HG02623 (cell line): ENCODE measurements around the gene SGCG.
A peak's percentile ranks its signal among the peaks of the same experiment; 100 is the strongest.
"Not testable (repeated sequence)": the region's sequence is repeated elsewhere in the genome, so short reads cannot be mapped to it uniquely, and the experiment has no call there.

ENCODE experiments used
- ATAC-seq: cut with Tn5 transposase; IDR thresholded peaks from one replicate; pipeline ENCODE4 v1.9.1; 2021; ENCODE audit warnings: moderate library complexity; ENCODE audit not compliant: unreplicated experiment

Gene SGCG

DNA sequence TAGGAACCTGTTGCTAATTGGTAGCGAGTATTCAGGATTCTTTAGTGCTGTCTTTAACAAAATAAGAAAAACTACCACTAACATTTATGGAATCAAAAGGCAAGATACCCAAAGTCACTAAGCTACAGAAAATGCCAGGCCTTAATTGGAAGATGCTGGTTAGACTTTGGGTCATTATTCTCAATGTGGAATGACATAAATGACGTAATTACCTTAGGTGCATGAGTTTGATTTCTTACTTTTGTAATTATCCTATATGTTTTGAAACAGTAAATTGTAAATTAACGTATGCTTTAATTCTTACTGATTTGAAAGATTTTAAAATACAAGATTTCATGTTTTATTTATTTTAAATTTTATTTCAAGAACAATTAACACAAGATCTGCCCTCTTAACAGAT, 25.0 kb downstream of the SGCG start:
- no peak for ATAC-seq

GRCh38 chr13:23212671-23213070, 31.9 kb downstream of the SGCG start:
- no peak for ATAC-seq

- no peak for ATAC-seq
Measured at GRCh38 chr13:23231241-23231640, 50.5 kb downstream of the SGCG start.

DNA sequence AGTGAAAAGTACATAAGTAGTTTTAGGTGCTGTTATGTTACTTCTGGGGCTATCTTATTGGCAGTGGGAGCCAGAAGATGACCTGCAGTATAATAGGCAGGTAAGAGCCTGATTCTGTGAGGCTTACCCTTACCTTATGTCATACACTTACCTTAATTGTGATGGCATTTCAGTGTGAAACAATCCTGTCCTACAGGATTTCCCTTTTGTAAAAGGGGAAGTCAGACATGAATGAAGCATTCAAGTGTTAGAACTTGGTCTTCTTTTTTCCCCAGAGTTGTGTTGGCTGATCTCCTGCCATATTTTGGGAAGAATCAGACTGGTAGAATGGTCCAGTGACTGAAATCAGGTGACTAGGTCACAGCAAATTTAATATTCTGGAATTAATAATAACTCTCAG, 55.2 kb downstream of the SGCG start:
- ATAC-seq: no peak

GRCh38 chr13:23243066-23243465, 62.3 kb downstream of the SGCG start:
- ATAC-seq: no peak

DNA sequence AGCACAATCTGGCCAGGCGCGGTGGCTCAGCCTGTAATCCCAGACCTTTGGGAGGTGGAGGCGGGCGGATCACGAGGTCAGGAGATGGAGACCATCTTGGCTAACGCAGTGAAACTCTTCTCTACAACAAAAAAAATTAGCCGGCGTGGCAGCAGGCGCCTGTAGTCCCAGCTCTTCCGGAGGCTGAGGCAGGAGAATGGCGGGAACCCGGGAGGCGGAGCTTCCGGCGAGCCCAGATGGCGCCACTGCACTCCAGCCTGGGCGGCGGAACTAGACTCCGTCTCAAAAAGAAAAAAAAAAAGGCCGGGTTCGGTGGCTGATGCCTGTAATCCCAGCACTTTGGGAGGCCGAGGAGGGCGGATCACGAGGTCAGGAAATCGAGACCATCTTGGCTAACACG, 67.6 kb downstream of the SGCG start:
- ATAC-seq: not testable (repeated sequence)

GRCh38 chr13:23254506-23254905, 73.7 kb downstream of the SGCG start:
- no peak for ATAC-seq

- ATAC-seq: no peak
Measured at GRCh38 chr13:23267571-23267970, 86.8 kb downstream of the SGCG start.

- peak; percentile 86 for ATAC-seq
Measured at GRCh38 chr13:23268441-23268840, 87.7 kb downstream of the SGCG start.

DNA sequence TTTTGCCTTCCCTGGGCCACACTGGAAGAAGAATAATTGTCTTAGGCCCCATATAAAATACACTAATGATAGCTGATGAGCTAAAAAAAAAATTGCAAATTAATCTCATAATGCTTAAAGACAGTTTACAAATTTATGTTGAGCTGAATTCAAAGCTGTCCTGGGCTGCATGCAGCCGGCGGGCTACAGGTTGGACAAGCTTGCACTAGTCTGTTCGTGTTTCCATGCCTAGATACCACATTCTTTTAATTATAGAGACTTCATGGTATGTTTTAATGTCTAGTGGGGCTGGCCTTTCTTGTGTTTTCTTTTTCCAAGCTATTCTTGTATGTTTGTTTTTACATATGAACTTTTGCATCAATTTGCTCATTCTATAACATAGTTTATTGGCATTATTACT, 90.6 kb downstream of the SGCG start:
- ATAC-seq: no peak

GRCh38 chr13:23273498-23273897, 92.7 kb downstream of the SGCG start:
- ATAC-seq: no peak

GRCh38 chr13:23279321-23279720, 98.5 kb downstream of the SGCG start:
- ATAC-seq: no peak

GRCh38 chr13:23288564-23288963, 107.8 kb downstream of the SGCG start:
- ATAC-seq: no peak

GRCh38 chr13:23288995-23289394, 108.2 kb downstream of the SGCG start:
- ATAC-seq: no peak

GRCh38 chr13:23289917-23290357, 109.2 kb downstream of the SGCG start:
- ATAC-seq: no peak

DNA sequence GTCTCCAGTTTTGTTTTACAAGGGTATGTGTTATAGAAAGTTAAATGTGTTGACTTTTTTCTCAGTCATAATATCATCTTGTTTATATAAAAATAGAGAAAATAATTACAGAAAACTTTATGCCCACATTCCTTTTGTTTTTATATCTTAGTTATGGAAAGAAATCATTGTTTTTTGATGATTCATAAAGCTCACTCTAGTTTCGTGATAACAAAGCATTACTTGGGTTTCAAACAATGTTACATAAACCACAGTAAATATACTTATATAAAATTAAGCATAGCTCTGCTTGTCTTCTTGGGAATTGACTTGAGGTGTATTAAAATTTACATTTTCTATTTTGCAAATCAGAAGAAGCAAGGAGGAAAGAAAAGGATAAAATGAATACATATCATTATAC, 111.8 kb downstream of the SGCG start:
- ATAC-seq: no peak

DNA sequence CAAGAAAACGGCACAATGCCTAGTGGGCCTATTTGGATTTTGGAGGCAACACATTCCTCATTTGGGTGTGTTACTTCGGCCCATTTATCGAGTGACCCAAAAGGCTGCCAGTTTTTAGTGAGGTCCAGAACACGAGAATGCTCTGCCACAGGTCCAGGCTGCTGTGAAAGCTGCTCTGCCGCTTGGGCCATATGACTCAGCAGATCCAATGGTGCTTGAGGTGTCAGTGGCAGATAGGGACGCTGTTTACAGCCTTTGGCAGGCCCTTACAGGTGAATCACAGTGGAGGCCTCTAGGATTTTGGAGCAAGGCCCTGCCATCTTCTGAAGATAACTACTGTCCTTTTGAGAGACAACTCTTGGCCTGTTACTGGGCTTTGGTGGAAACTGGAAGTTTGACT, 134.1 kb downstream of the SGCG start:
- ATAC-seq: not testable (repeated sequence)

DNA sequence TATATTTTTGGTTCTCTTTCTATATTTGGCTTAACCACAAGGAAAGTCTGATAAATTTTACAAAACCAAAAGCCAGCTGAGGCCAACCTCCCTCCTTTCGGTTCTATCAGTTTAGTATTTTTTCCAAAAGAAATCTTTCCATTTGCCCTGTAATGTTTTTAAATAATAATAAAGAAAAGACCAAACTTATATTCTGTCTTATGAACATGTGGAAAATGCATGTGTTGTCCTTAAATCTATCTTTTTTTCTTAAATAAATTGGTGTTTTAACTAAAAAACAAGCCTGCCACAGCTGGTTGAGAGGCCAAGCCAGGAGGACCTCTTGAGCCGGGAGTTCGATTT, 139.1 kb downstream of the SGCG start:
- no peak for ATAC-seq

DNA sequence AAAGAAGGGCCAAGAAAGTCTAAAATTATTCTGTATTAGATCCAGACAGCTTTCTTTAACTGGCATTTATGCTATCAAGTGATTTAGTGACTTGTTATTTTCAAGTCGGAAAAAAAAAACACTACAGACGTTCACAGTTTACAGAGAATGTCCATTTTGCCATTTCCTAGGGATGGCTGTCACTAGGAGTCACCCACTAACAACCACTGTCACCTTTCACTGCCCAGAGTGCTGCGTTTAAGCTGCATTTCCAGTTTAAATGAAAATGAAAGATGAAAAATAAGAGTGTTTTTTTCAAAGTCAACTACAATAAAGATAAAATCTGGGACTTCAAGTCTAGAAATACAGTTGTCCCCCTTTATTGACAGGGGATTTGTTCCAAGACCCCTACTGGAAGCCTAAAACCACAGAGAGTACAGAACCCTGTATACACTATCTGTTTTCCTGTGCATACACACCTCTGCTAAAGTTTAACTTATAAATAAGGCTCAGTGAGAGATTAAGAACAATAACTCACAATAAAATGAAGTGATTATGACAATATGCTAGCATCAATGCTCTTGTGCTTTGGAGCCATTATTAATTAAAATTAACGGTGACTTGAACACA, 140.3 kb downstream of the SGCG start:
- no peak for ATAC-seq

DNA sequence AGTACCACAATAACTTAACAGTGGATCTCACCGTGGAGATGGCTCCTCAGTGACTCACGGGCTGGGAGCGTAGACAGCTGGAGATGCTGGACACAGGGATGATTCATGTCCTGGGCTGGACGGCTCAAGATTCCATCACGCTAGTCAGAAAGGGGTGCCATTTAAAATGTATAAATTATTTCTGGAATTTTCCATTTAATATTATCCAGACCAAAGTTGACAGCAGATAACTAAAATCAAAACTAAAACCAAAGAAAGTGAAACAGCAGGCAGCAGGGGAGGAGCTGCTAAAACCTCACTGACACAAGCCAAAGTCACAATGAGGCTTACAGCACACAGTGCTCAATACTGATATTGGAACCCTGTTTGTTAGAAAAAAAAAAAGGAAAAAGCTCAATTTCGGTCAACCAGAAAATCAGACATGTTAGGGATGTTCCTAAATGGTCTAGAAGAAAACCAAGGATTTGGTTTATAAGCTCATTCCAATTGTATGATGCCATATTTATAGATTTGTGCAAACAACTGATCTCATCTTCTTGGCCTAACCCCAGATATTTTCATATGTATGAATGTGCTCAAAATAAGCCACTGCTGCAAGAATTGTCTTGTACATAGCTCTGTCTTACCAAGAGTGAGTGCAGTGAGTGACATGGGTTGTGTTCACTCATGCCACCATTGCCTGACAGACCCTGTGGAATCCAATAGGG, 140.9 kb downstream of the SGCG start:
- ATAC-seq: peak; percentile 79

GRCh38 chr13:23322353-23323336, 141.9 kb downstream of the SGCG start:
- ATAC-seq: no peak
